HK-2 (cell line): ENCODE data around the gene TAS2R42.

Experiments
- DNase-seq: peaks from one replicate; pipeline ENCODE4 v3.0.0-alpha.2; 2018; ENCODE audit not compliant: unreplicated experiment

Gene TAS2R42

DNA sequence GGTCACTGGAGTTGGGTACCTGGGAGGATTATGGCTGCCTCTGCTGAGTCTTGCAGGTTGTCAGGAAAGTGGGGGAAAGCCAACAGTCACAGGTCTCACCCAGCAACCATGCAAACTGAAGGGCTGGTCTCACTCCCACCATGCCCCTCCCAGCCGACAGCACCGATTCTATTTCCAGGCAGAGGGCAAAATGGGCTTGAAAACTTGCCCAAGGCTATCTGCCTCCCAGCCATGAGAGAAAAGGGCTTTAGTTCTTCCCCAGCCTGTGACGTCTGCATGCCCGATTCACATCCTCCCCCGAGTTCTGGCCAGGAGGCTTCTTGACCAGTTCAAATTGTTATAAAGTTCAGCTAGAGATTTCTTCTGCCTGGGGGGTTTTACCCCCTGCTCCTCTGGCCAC, 42.4 kb downstream of the TAS2R42 start:
- DNase-seq = no peak

DNA sequence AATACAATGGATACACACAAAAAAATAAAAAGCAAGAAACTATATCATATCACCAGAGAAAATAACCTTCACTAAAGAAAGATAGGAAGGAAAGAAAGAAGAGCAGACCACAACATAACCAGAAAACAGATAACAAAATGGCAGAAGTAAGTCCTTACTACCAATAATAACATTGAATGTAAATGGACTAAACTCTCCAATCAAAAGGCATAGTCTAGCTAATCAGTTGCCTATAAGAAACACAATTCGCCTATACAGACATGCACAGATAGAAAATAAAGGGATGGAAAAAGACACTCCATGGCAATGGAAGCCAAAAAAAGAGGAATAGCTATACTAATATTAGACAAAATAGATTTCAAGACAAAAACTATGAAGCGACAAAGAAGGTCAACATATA, 43.4 kb downstream of the TAS2R42 start:
- DNase-seq = no peak

- DNase-seq = no peak
Observed at GRCh38 chr12:11136075-11136474, 50.7 kb downstream of the TAS2R42 start.
